Measurements from ENCODE around the gene HSD11B1L.
"Not testable (repeated sequence)": the region's sequence is repeated elsewhere in the genome, so short reads cannot be mapped to it uniquely, and the experiment has no call there.

HSD11B1L gene

GRCh38 chr19:5700455-5701092 is 19.7 kb downstream of the HSD11B1L start (continued):
- no peak for TF ChIP-seq ZNF16 (tag by site-specific recombination; IDR thresholded peaks at IDR 0.05; ENCODE audit: low read depth)
- TF ChIP-seq ZFP69B (tag by site-specific recombination; IDR thresholded peaks at IDR 0.05) = no peak
- no peak for TF ChIP-seq ZNF302 (tag by site-specific recombination; IDR thresholded peaks at IDR 0.05; ENCODE audit: low read depth)
- TF ChIP-seq BCL11B (tag by site-specific recombination; IDR thresholded peaks at IDR 0.05; ENCODE audit: low read depth) = no peak

- POLR2A ChIA-PET = not testable (repeated sequence)
Measured at GRCh38 chr19:5702053-5702410, 21.2 kb downstream of the HSD11B1L start.

GRCh38 chr19:5703819-5704818 is 23.3 kb downstream of the HSD11B1L start:
- H3K4me3 ChIP-seq (ENCODE audit: low read depth, low read length) = no peak overlapping the region
- ChIA-PET POLR2A (interaction anchor here (1.6 kb wide), 1 partner anchor 16 kb away, joined by 4 read pairs; the partner anchor contains the start of genes CATSPERD and LONP1), CTCF (interaction anchor here (0.7 to 1.0 kb wide), 2 partner anchors 13 to 14 kb away, joined by 3 read pairs; partner anchors contain the start of gene RPL36)
- no peaks in the 10 kb centered on the region for H3K9me3 ChIP-seq (ENCODE audit: control insufficient read depth, insufficient read depth, low read depth, low read length)
- H3K27ac ChIP-seq (ENCODE audit: extremely low read depth, low read depth, low read length) = 0 out of 2 replicates have a peak overlapping the region, but pooled peaks have one; percentile 16
- no peaks in the 10 kb centered on the region for H3K4me1 ChIP-seq (ENCODE audit: control insufficient read depth, insufficient read depth, low read length)
- H3K36me3 ChIP-seq (ENCODE audit: control insufficient read depth in 2 of 2, insufficient read depth in 1 of 2, low read length in 2 of 2) = peaks cover 31 to 71% of the 10 kb centered on the region in 2 experiments; a peak in 2 of 3 replicates
- TF ChIP-seq AEBP2 (tag by site-specific recombination; IDR thresholded peaks at IDR 0.05; ENCODE audit: borderline replicate concordance) = no peak
- TF ChIP-seq KLF10 (tag by site-specific recombination; IDR thresholded peaks at IDR 0.05) = no peak
- TF ChIP-seq KLF9 (tag by site-specific recombination; IDR thresholded peaks at IDR 0.05; ENCODE audit: low read depth) = no peak
- no peak for TF ChIP-seq ZNF621 (tag by site-specific recombination; IDR thresholded peaks at IDR 0.05)

More at GRCh38 chr19:5702053-5702410, 21.2 kb downstream of the HSD11B1L start:
- H3K4me1 ChIP-seq (ENCODE audit: control insufficient read depth, insufficient read depth, low read length); H3K9me3 ChIP-seq (ENCODE audit: control insufficient read depth, insufficient read depth, low read depth, low read length); H3K4me3 ChIP-seq (ENCODE audit: low read depth, low read length); H3K27ac ChIP-seq (ENCODE audit: extremely low read depth, low read depth, low read length); CTCF ChIA-PET: not testable (repeated sequence)
- H3K36me3 ChIP-seq (ENCODE audit: control insufficient read depth in 2 of 2, insufficient read depth in 1 of 2, low read length in 2 of 2) = peaks cover 26 to 65% of the 10 kb centered on the region in 2 experiments; a peak in 2 of 3 replicates

GRCh38 chr19:5705552-5705951 is 24.7 kb downstream of the HSD11B1L start:
- H3K4me1 ChIP-seq (ENCODE audit: control insufficient read depth, insufficient read depth, low read length) = no peaks in the 10 kb centered on the region
- H3K36me3 ChIP-seq (ENCODE audit: control insufficient read depth in 2 of 2, insufficient read depth in 1 of 2, low read length in 2 of 2) = peaks cover 31 to 73% of the 10 kb centered on the region in 2 experiments; a peak in 2 of 3 replicates
- TF ChIP-seq ZNF571 (tag by site-specific recombination; IDR thresholded peaks at IDR 0.05) (no peak), SALL2 (tag by site-specific recombination; IDR thresholded peaks at IDR 0.05; ENCODE audit: borderline replicate concordance) (no peak), IKZF3 (tag by site-specific recombination; IDR thresholded peaks at IDR 0.05) (no peak), ZXDB (tag by site-specific recombination; IDR thresholded peaks at IDR 0.05) (no peak), ZNF433 (tag by site-specific recombination; IDR thresholded peaks at IDR 0.05; ENCODE audit: low read depth) (no peak), ZNF624 (tag by site-specific recombination; IDR thresholded peaks at IDR 0.05) (no peak), ZNF776 (tag by site-specific recombination; IDR thresholded peaks at IDR 0.05; ENCODE audit: borderline replicate concordance) (no peak), ZNF202 (tag by site-specific recombination; IDR thresholded peaks at IDR 0.05; ENCODE audit: borderline replicate concordance) (no peak), ZNF211 (tag by site-specific recombination; IDR thresholded peaks at IDR 0.05; ENCODE audit: low read depth) (no peak), ZNF704 (tag by site-specific recombination; IDR thresholded peaks at IDR 0.05) (no peak), GLI4 (tag by site-specific recombination; IDR thresholded peaks at IDR 0.05) (no peak), ZNF768 (tag by site-specific recombination; IDR thresholded peaks at IDR 0.05) (no peak), ZNF645 (tag by site-specific recombination; IDR thresholded peaks at IDR 0.05) (no peak), ZNF830 (tag by site-specific recombination; IDR thresholded peaks at IDR 0.05; ENCODE audit: low read depth) (no peak), ZNF777 (tag by site-specific recombination; IDR thresholded peaks at IDR 0.05; ENCODE audit: borderline replicate concordance) (no peak), ZBTB20 (tag by site-specific recombination; IDR thresholded peaks at IDR 0.05) (no peak)
- ChIA-PET POLR2A (interaction anchor here (1.4 kb wide), 1 partner anchor 16 kb away, joined by 7 read pairs; the partner anchor contains the start of gene RPL36), CTCF (interaction anchor here (0.6 to 1.8 kb wide), 3 partner anchors 13 to 69 kb away, joined by 3 to 6 read pairs (median 4); no protein-coding TSS in a partner anchor)
- H3K27ac ChIP-seq (ENCODE audit: extremely low read depth, low read depth, low read length) = no peak overlapping the region
- no peaks in the 10 kb centered on the region for H3K9me3 ChIP-seq (ENCODE audit: control insufficient read depth, insufficient read depth, low read depth, low read length)
- H3K4me3 ChIP-seq (ENCODE audit: low read depth, low read length) = no peak overlapping the region
